Activated B cell treated with CpG ODN at 0.5 μM for 24 hours (primary cell): Measurements from ENCODE around the gene PDGFRB. TPM values are rescaled to one million over a fixed set of nuclear protein-coding genes. Genes with fewer than 3 reads are reported as not detected.

Experiments
- ATAC-seq: fragments of 200-7000 bp; cut with Tn5 transposase; one replicate; pipeline ENCODE4 v1.10.0; 2021; ENCODE audit warnings: low read depth, mild to moderate bottlenecking, moderate library complexity
- CTCF ChIA-PET: fragments of 350-600 bp; sonication (Branson Sonifier 250); formaldehyde crosslinking; loops from one replicate; lab custom pipeline; 2021; ENCODE audit warnings: antibody characterized with exemption; lab: Charles Lee
- POLR2A ChIA-PET: fragments of 350-600 bp; sonication (Branson Sonifier 250); formaldehyde crosslinking; loops from one replicate; lab custom pipeline; 2021; ENCODE audit warnings: antibody characterized with exemption; lab: Charles Lee
- DNase-seq: peaks from one replicate; pipeline ENCODE4 v3.0.0; 2022
- H3K27ac Mint-ChIP-seq: one replicate; pipeline ENCODE4 v1.8.0; 2020; ENCODE audit warnings: mixed read lengths
- H3K27me3 Mint-ChIP-seq: one replicate; pipeline ENCODE4 v1.8.0; 2021; ENCODE audit warnings: mixed read lengths
- H3K36me3 Mint-ChIP-seq: one replicate; pipeline ENCODE4 v1.8.0; 2021; ENCODE audit warnings: low read depth, mixed read lengths
- H3K4me1 Mint-ChIP-seq: one replicate; pipeline ENCODE4 v1.8.0; 2021; ENCODE audit warnings: mixed read lengths
- H3K4me3 Mint-ChIP-seq: one replicate; pipeline ENCODE4 v1.8.0; 2020; ENCODE audit warnings: mild to moderate bottlenecking, mixed read lengths
- H3K9me3 Mint-ChIP-seq: one replicate; pipeline ENCODE4 v1.8.0; 2020; ENCODE audit warnings: mixed read lengths
- CTCF ChIP-seq: fragments of 200-600 bp; IDR thresholded peaks from one replicate; pipeline ENCODE4 v1.8.0; 2022; ENCODE audit warnings: antibody characterized with exemption, mild to moderate bottlenecking
- intact Hi-C: fragments of 100-400 bp; cut with micrococcal nuclease; formaldehyde crosslinking; loops from one replicate; pipeline ENCODE4 v1.15.1; 2024
- total RNA-seq: library from RNA; stranded (reverse); gene quantifications from 2 replicates; pipeline ENCODE4 v1.2.3, GENCODE V29; 2022

PDGFRB gene
- total RNA-seq, 1 donor from 2014 or later: 1.8 TPM

- Mint-ChIP-seq H3K4me3 (no peak overlapping the region), H3K36me3 (no peaks in the 10 kb centered on the region), H3K9me3 (no peaks in the 10 kb centered on the region), H3K4me1 (no peaks in the 10 kb centered on the region), H3K27ac (no peak overlapping the region), H3K27me3 (peaks cover 4% of the 10 kb centered on the region)
- ChIA-PET POLR2A (no interaction called here), CTCF (no interaction called here)
- ATAC-seq (no peak), DNase-seq (no peak)
- TF ChIP-seq CTCF: no peak
- intact Hi-C loops: no loop called here
Observed at GRCh38 chr5:150114773-150115408, 40.8 kb downstream of the PDGFRB start.

- ATAC-seq: no peak
- no peaks in the 10 kb centered on the region for H3K9me3 Mint-ChIP-seq
- ChIA-PET CTCF (no interaction called here), POLR2A (no interaction called here)
- no peaks in the 10 kb centered on the region for H3K36me3 Mint-ChIP-seq
- DNase-seq: no peak
- H3K27ac Mint-ChIP-seq: no peak overlapping the region
- peaks cover 4% of the 10 kb centered on the region for H3K27me3 Mint-ChIP-seq
- intact Hi-C loops: no loop called here
- no peak for TF ChIP-seq CTCF
- no peak overlapping the region for H3K4me3 Mint-ChIP-seq
- H3K4me1 Mint-ChIP-seq: no peaks in the 10 kb centered on the region
Observed at GRCh38 chr5:150114102-150114641, 41.5 kb downstream of the PDGFRB start.

- intact Hi-C loops: no loop called here
Observed at GRCh38 chr5:150113047-150113744, 42.4 kb downstream of the PDGFRB start.

GRCh38 chr5:150112201-150113046 is 43.2 kb downstream of the PDGFRB start:
- CTCF ChIA-PET: no interaction called here
- Mint-ChIP-seq H3K36me3 (no peaks in the 10 kb centered on the region), H3K27ac (no peak overlapping the region), H3K4me3 (no peak overlapping the region), H3K9me3 (no peaks in the 10 kb centered on the region), H3K4me1 (no peaks in the 10 kb centered on the region), H3K27me3 (peaks cover 4% of the 10 kb centered on the region)
- intact Hi-C loops: no loop called here
- POLR2A ChIA-PET: no interaction called here
- no peak for TF ChIP-seq CTCF
- DNase-seq: no peak
- ATAC-seq: no peak

More at GRCh38 chr5:150113047-150113744, 42.4 kb downstream of the PDGFRB start:
- no peak overlapping the region for H3K4me3 Mint-ChIP-seq
- TF ChIP-seq CTCF: no peak
- POLR2A ChIA-PET: no interaction called here
- H3K36me3 Mint-ChIP-seq: no peaks in the 10 kb centered on the region
- peaks cover 4% of the 10 kb centered on the region for H3K27me3 Mint-ChIP-seq
- H3K4me1 Mint-ChIP-seq: no peaks in the 10 kb centered on the region
- no peaks in the 10 kb centered on the region for H3K9me3 Mint-ChIP-seq
- DNase-seq (no peak), ATAC-seq (no peak)
- no peak overlapping the region for H3K27ac Mint-ChIP-seq
- CTCF ChIA-PET: no interaction called here
